ACHN (cell line): ENCODE results near the gene ELAVL3.
A peak's percentile ranks its signal among the peaks of the same experiment; 100 is the strongest.
"Not testable (repeated sequence)": the region's sequence is repeated elsewhere in the genome, so short reads cannot be mapped to it uniquely, and the experiment has no call there.

ENCODE experiments used
- DNase-seq: peaks from one replicate; pipeline ENCODE4 v3.0.0-alpha.2; 2015
- in situ Hi-C: cut with HindIII; loops from 2 replicates; pipeline ENCODE4 v1.10.0; 2017; ENCODE audit warnings: low sequenced_read_pairs, low pct_ligation_motif_present, low pct_unique_long_range_greater_than_20kb

Gene ELAVL3

GRCh38 chr19:11420429-11421370 is 60.1 kb downstream of the ELAVL3 start:
- in situ Hi-C loops = no loop called here
- no peak for DNase-seq

GRCh38 chr19:11418549-11419506 is 62.0 kb downstream of the ELAVL3 start, which contains the start of gene RGL3:
TSS of gene RGL3 (minus strand) at chr19:11419314. CDS start at chr19:11419278, 36 bp downstream.
- DNase-seq = peak; percentile 40
- in situ Hi-C loops = no loop called here

GRCh38 chr19:11418094-11418548 is 62.7 kb downstream of the ELAVL3 start:
- DNase-seq = no peak

GRCh38 chr19:11416346-11417052 is 64.3 kb downstream of the ELAVL3 start:
- in situ Hi-C loops = no loop called here
- DNase-seq = no peak

More at GRCh38 chr19:11418094-11418548, 62.7 kb downstream of the ELAVL3 start:
- in situ Hi-C loops = no loop called here

GRCh38 chr19:11414544-11414943 is 66.3 kb downstream of the ELAVL3 start:
- no peak for DNase-seq
- in situ Hi-C loops = no loop called here

- in situ Hi-C loops = no loop called here
Measured at GRCh38 chr19:11410682-11411081, 70.2 kb downstream of the ELAVL3 start.

GRCh38 chr19:11408591-11408990 is 72.3 kb downstream of the ELAVL3 start:
- in situ Hi-C loops = no loop called here
- DNase-seq = no peak

More at GRCh38 chr19:11410682-11411081, 70.2 kb downstream of the ELAVL3 start:
- DNase-seq = peak; percentile 15

- DNase-seq, in situ Hi-C loops: not testable (repeated sequence)
Measured at GRCh38 chr19:11406703-11407236, 74.1 kb downstream of the ELAVL3 start.

GRCh38 chr19:11405846-11406643 is 74.8 kb downstream of the ELAVL3 start:
- in situ Hi-C loops = no loop called here
- no peak for DNase-seq

- in situ Hi-C loops = no loop called here
- no peak for DNase-seq
Measured at GRCh38 chr19:11404588-11405222, 76.1 kb downstream of the ELAVL3 start.

GRCh38 chr19:11401808-11402543 is 78.9 kb downstream of the ELAVL3 start:
- DNase-seq = no peak
- in situ Hi-C loops = no loop called here
